Hepatocyte (in vitro differentiated cells): ENCODE measurements around the gene PAPPA2. TPM values are rescaled to one million over a fixed set of nuclear protein-coding genes. Genes with fewer than 3 reads are reported as not detected.
A peak's percentile ranks its signal among the peaks of the same experiment; 100 is the strongest.
"Not testable (repeated sequence)": the region's sequence is repeated elsewhere in the genome, so short reads cannot be mapped to it uniquely, and the experiment has no call there.

Experiments used
- DNase-seq: peaks from one replicate; pipeline ENCODE4 v3.0.0-alpha.2; 2016; ENCODE audit warnings: low spot score
- H2AFZ ChIP-seq: fragments of 200-600 bp; sonication (generic); 2 replicates; pipeline ENCODE4 v1.6.0; 2016; ENCODE audit warnings: antibody characterized with exemption, mild to moderate bottlenecking
- H3K27ac ChIP-seq: fragments of 200-600 bp; sonication (generic); 2 replicates; pipeline ENCODE4 v1.5.1; 2016; ENCODE audit warnings: mild to moderate bottlenecking
- H3K27me3 ChIP-seq: fragments of 200-600 bp; sonication (generic); 2 replicates; pipeline ENCODE4 v1.6.1; 2016
- H3K36me3 ChIP-seq: fragments of 200-600 bp; sonication (generic); replicated peaks from 2 replicates; pipeline ENCODE4 v1.5.1; 2016; ENCODE audit warnings: low read depth; ENCODE audit not compliant: insufficient read depth
- H3K4me1 ChIP-seq: fragments of 200-600 bp; sonication (generic); 2 replicates; pipeline ENCODE4 v1.5.1; 2016; ENCODE audit warnings: mild to moderate bottlenecking, moderate library complexity; ENCODE audit not compliant: insufficient read depth
- H3K4me2 ChIP-seq: fragments of 200-600 bp; sonication (generic); 2 replicates; pipeline ENCODE4 v1.6.0; 2016
- H3K4me3 ChIP-seq: fragments of 200-600 bp; sonication (generic); 2 replicates; pipeline ENCODE4 v1.5.1; 2016; ENCODE audit warnings: mild to moderate bottlenecking
- H3K79me2 ChIP-seq: fragments of 200-600 bp; sonication (generic); 2 replicates; pipeline ENCODE4 v1.6.0; 2017; ENCODE audit warnings: mild to moderate bottlenecking
- H3K9me2 ChIP-seq: fragments of 200-600 bp; sonication (generic); replicated peaks from 2 replicates; pipeline ENCODE4 v1.6.0; 2017; ENCODE audit warnings: mild to moderate bottlenecking; ENCODE audit not compliant: insufficient read depth
- H3K9me3 ChIP-seq: fragments of 200-600 bp; sonication (generic); 2 replicates; pipeline ENCODE4 v1.5.1; 2016; ENCODE audit warnings: low read depth, mild to moderate bottlenecking
- H4K20me1 ChIP-seq: fragments of 200-600 bp; sonication (generic); 2 replicates; pipeline ENCODE4 v1.6.0; 2016; ENCODE audit warnings: mild to moderate bottlenecking; ENCODE audit not compliant: insufficient read depth, poor library complexity, severe bottlenecking
- CTCF ChIP-seq: fragments of 200-600 bp; sonication (generic); IDR thresholded peaks from 2 replicates; pipeline ENCODE4 v1.5.1; 2016; ENCODE audit warnings: antibody characterized with exemption, mild to moderate bottlenecking; ENCODE audit not compliant: poor library complexity
- EZH2 ChIP-seq: fragments of 200-600 bp; sonication (generic); IDR thresholded peaks from 2 replicates; pipeline ENCODE4 v1.6.1; 2016; ENCODE audit warnings: antibody characterized with exemption, mild to moderate bottlenecking, borderline replicate concordance
- EZH2phosphoT487 ChIP-seq: fragments of 200-600 bp; sonication (generic); IDR thresholded peaks from one replicate; pipeline ENCODE4 v1.6.1; 2018; ENCODE audit warnings: antibody characterized with exemption, mild to moderate bottlenecking, low read depth, moderate library complexity; ENCODE audit not compliant: unreplicated experiment, severe bottlenecking
- WGBS: methylation state at CpG from one replicate; pipeline ENCODE4 v1.1.6; 2016; ENCODE audit warnings: low lambda C conversion rate; ENCODE audit errors: missing lambda C conversion rate; 5-methylcytosine and 5-hydroxymethylcytosine counted together
- polyA plus RNA-seq: library from polyadenylated mRNA; unstranded; fragments of >200 nt; fragmentation: Nextera tagmentation; extraction: Ambion mirVana; gene quantifications from 2 replicates; pipeline ENCODE4 v1.2.1, GENCODE V29; 2016
- total RNA-seq: library from RNA; depleted of rRNA; stranded (reverse); fragments of >200 nt; gene quantifications from 2 replicates; pipeline ENCODE4 v1.2.3, GENCODE V29; 2014

PAPPA2 gene
- total and polyA plus RNA-seq, 2 experiments from 2014 or later: 1.9 to 2.6 TPM

- H3K36me3 ChIP-seq: no peaks in the 10 kb centered on the region
- H3K27ac ChIP-seq: no peak overlapping the region
- 72% methylated on average over 2 of the region's 2 CpGs for WGBS
- H3K79me2 ChIP-seq: no peaks in the 10 kb centered on the region
- H3K4me3 ChIP-seq: no peak overlapping the region
- no peak overlapping the region for H3K4me2 ChIP-seq
- TF ChIP-seq CTCF (no peak), EZH2 (no peak), EZH2phosphoT487 (no peak)
- no peaks in the 10 kb centered on the region for H3K27me3 ChIP-seq
- H3K9me2 ChIP-seq: no peaks in the 10 kb centered on the region
- H3K9me3 ChIP-seq: no peaks in the 10 kb centered on the region
- H3K4me1 ChIP-seq: no peaks in the 10 kb centered on the region
- DNase-seq: no peak
- H2AFZ ChIP-seq: no peak overlapping the region
- H4K20me1 ChIP-seq: no peaks in the 10 kb centered on the region
Observed at GRCh38 chr1:176445402-176445801, 17.6 kb upstream of the PAPPA2 start.

GRCh38 chr1:176448340-176448739 is 14.6 kb upstream of the PAPPA2 start:
- Histone ChIP-seq H3K27ac (no peak overlapping the region), H2AFZ (no peak overlapping the region), H3K27me3 (no peaks in the 10 kb centered on the region), H4K20me1 (no peaks in the 10 kb centered on the region), H3K79me2 (no peaks in the 10 kb centered on the region), H3K4me2 (no peak overlapping the region), H3K4me1 (no peaks in the 10 kb centered on the region), H3K36me3 (no peaks in the 10 kb centered on the region), H3K4me3 (no peak overlapping the region), H3K9me2 (no peaks in the 10 kb centered on the region), H3K9me3 (no peaks in the 10 kb centered on the region)
- WGBS: 82% methylated on average over 4 of the region's 4 CpGs
- DNase-seq: no peak
- no peak for TF ChIP-seq EZH2
- no peak for TF ChIP-seq EZH2phosphoT487
- no peak for TF ChIP-seq CTCF

- no peaks in the 10 kb centered on the region for H3K36me3 ChIP-seq
- peak; percentile 40 for DNase-seq
- H3K27ac ChIP-seq: peak overlapping the region; percentile 54
- H3K9me2 ChIP-seq: no peaks in the 10 kb centered on the region
- no peak overlapping the region for H3K4me3 ChIP-seq
- H4K20me1 ChIP-seq: no peaks in the 10 kb centered on the region
- TF ChIP-seq EZH2phosphoT487 (no peak), EZH2 (no peak), CTCF (no peak)
- H3K4me1 ChIP-seq: no peaks in the 10 kb centered on the region
- H3K27me3 ChIP-seq: no peaks in the 10 kb centered on the region
- H3K9me3 ChIP-seq: no peaks in the 10 kb centered on the region
- H2AFZ ChIP-seq: no peak overlapping the region
- WGBS: 58% methylated on average over 1 of the region's 1 CpG
- H3K79me2 ChIP-seq: no peaks in the 10 kb centered on the region
- no peak overlapping the region for H3K4me2 ChIP-seq
Observed at GRCh38 chr1:176450526-176450925, 12.4 kb upstream of the PAPPA2 start.

- not testable (repeated sequence) for H3K36me3 ChIP-seq, H3K27ac ChIP-seq, H4K20me1 ChIP-seq, H2AFZ ChIP-seq, H3K9me3 ChIP-seq, H3K27me3 ChIP-seq, H3K4me3 ChIP-seq, H3K9me2 ChIP-seq, H3K4me2 ChIP-seq, H3K4me1 ChIP-seq, DNase-seq, H3K79me2 ChIP-seq
- 86% methylated on average over 2 of the region's 2 CpGs for WGBS
Observed at GRCh38 chr1:176451741-176452140, 11.2 kb upstream of the PAPPA2 start.
